RWPE2 (cell line): Measurements from ENCODE around the gene LINGO1.

Experiments
- ATAC-seq: fragments of 200-7000 bp; cut with Tn5 transposase; 3 replicates; pipeline ENCODE4 v1.9.1; 2021; ENCODE audit warnings: low read depth
- DNase-seq: peaks from one replicate; pipeline ENCODE4 v3.0.0-alpha.2; 2020; ENCODE audit warnings: low spot score
- H3K27ac ChIP-seq: fragments of 450-650 bp; 2 replicates; pipeline ENCODE4 v1.5.1; 2017; ENCODE audit warnings: mild to moderate bottlenecking; ENCODE audit not compliant: poor library complexity, severe bottlenecking
- H3K27me3 ChIP-seq: fragments of 250-450 bp; sonication (Bioruptor Pico); 2 replicates; pipeline ENCODE4 v1.5.1; 2021; ENCODE audit warnings: mild to moderate bottlenecking, moderate library complexity; ENCODE audit not compliant: insufficient read depth, poor library complexity, severe bottlenecking
- H3K36me3 ChIP-seq: fragments of 250-450 bp; sonication (Bioruptor Pico); 2 replicates; pipeline ENCODE4 v1.5.1; 2020; ENCODE audit warnings: low read depth, mild to moderate bottlenecking, moderate library complexity
- H3K4me1 ChIP-seq: fragments of 250-450 bp; sonication (Bioruptor Pico); 2 replicates; pipeline ENCODE4 v1.5.1; 2021; ENCODE audit warnings: mild to moderate bottlenecking, moderate library complexity; ENCODE audit not compliant: insufficient read depth, poor library complexity, severe bottlenecking
- H3K4me3 ChIP-seq: fragments of 250-450 bp; sonication (Bioruptor Pico); 2 replicates; pipeline ENCODE4 v1.5.1; 2021; ENCODE audit warnings: mild to moderate bottlenecking, moderate library complexity; ENCODE audit not compliant: severe bottlenecking
- H3K9me3 ChIP-seq: fragments of 250-450 bp; sonication (Bioruptor Pico); 2 replicates; pipeline ENCODE4 v1.5.1; 2021; ENCODE audit warnings: mild to moderate bottlenecking, moderate library complexity; ENCODE audit not compliant: severe bottlenecking
- CTCF ChIP-seq: fragments of 450-650 bp; IDR thresholded peaks from one replicate; pipeline ENCODE4 v1.5.1; 2017; ENCODE audit warnings: mild to moderate bottlenecking, moderate library complexity; ENCODE audit not compliant: poor library complexity, severe bottlenecking

Gene LINGO1

DNA sequence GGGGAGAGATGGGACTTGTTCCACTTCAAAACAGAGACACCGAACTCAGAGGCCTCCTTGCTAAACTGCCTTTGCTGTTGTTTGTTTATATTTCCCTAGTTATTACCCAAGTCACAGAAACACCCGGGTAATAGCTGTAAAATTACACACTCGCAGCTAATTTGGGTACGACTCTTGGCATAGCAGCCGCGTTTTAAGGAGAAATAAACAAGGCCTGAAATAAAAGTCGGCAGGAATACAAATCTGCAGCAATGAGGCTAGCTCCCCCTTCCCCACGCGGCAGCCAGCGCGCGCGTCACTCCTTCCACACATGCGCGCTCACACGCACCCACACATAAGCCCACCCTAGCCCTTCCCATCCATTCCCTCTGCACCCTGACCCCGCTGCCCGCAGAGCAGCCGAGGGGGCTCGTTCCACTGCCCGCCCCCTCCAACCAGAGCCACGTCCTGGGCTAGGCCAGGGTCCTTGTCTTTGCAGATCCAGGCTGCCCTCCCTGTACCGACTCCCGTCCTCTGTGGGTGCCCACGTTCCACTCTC is 67.3 kb downstream of the LINGO1 start:
- DNase-seq (no peak), ATAC-seq (no peak)
- TF ChIP-seq CTCF: no peak
- no peaks in the 10 kb centered on the region for H3K27me3 ChIP-seq
- H3K36me3 ChIP-seq: no peaks in the 10 kb centered on the region
- no peaks in the 10 kb centered on the region for H3K4me1 ChIP-seq
- no peaks in the 10 kb centered on the region for H3K9me3 ChIP-seq
- H3K4me3 ChIP-seq: no peak overlapping the region
- no peak overlapping the region for H3K27ac ChIP-seq

DNA sequence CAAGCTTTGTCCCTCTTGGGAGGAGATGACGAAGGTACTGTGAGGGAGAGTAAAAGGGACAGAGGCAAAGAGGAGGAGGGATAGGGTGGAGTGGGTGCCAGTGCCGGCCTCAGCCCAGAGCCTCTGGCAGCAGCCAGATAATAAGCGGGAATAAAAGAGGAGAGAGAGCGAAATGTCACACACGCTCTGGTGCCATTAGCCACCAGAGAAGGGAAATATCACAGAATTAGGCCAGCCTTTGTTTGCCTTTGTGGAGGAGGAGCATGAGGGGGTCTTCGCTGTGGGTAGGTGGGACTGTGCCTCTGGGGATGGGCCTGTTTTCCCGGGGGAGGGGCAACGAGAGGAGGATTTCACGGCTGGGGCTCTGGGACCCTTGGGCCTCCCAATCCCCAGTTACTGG is 67.8 kb downstream of the LINGO1 start:
- no peak for TF ChIP-seq CTCF
- no peak for DNase-seq
- Histone ChIP-seq H3K4me1 (no peaks in the 10 kb centered on the region), H3K27ac (no peak overlapping the region), H3K9me3 (no peaks in the 10 kb centered on the region), H3K27me3 (no peaks in the 10 kb centered on the region), H3K4me3 (no peak overlapping the region), H3K36me3 (no peaks in the 10 kb centered on the region)
- ATAC-seq: no peak

- TF ChIP-seq CTCF: no peak
- no peaks in the 10 kb centered on the region for H3K27me3 ChIP-seq
These were observed 68.4 kb downstream of the LINGO1 start for GRCh38 chr15:77564341-77564740.

DNA sequence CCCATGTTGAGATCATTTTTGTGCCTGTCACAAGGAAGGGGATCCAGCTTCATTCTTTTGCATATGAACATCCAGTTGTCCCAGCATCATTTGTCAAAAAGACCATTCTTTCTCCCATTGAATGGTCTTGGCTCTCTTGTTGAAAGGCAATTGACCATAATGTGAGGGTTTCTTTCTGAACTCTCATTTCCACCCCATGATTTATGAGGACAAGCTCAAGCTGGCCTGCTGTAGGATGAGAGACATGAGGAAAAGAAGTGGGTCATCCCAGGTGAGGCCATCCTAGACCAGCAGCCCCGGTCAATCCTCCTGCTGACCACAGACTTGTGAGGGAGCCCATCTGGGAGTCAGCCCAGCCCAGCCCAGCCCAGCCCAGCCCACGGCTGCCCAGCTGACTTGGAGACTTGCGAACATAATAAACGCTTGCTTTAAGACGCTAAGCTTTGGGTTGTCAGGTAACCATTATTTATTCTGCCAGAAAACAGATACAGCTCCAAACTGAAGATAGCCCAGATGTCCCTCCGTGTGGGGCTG is 69.0 kb downstream of the LINGO1 start:
- H3K4me3 ChIP-seq: no peak overlapping the region
- no peak for ATAC-seq
- no peak overlapping the region for H3K27ac ChIP-seq

More at GRCh38 chr15:77564341-77564740, 68.4 kb downstream of the LINGO1 start:
- no peak for ATAC-seq
- Histone ChIP-seq H3K27ac (no peak overlapping the region), H3K36me3 (no peaks in the 10 kb centered on the region), H3K4me1 (no peaks in the 10 kb centered on the region), H3K4me3 (no peak overlapping the region), H3K9me3 (no peaks in the 10 kb centered on the region)
- DNase-seq: no peak

More for the DNA sequence above, 69.0 kb downstream of the LINGO1 start:
- no peaks in the 10 kb centered on the region for H3K27me3 ChIP-seq
- DNase-seq: no peak
- H3K36me3 ChIP-seq: no peaks in the 10 kb centered on the region
- no peaks in the 10 kb centered on the region for H3K9me3 ChIP-seq
- no peak for TF ChIP-seq CTCF
- H3K4me1 ChIP-seq: no peaks in the 10 kb centered on the region
